Left ventricle myocardium inferior (tissue), 1 donor: Measurements from ENCODE around the gene SPECC1L. TPM values are rescaled to one million over a fixed set of nuclear protein-coding genes. Genes with fewer than 3 reads are reported as not detected.

Experiments used
- DNase-seq: peaks from one replicate; pipeline ENCODE4 v3.0.0-alpha.2; 2020
- H3K27ac ChIP-seq: fragments of 200-600 bp; replicated peaks from 2 replicates; pipeline ENCODE4 v1.8.0; 2021
- H3K27me3 ChIP-seq: fragments of 200-600 bp; 2 replicates; pipeline ENCODE4 v1.8.0; 2021; ENCODE audit warnings: low read depth
- H3K36me3 ChIP-seq: fragments of 200-600 bp; 2 replicates; pipeline ENCODE4 v1.8.0; 2021
- H3K4me1 ChIP-seq: fragments of 200-600 bp; 2 replicates; pipeline ENCODE4 v1.8.0; 2021
- H3K4me3 ChIP-seq: fragments of 200-600 bp; 2 replicates; pipeline ENCODE4 v1.8.0; 2021; ENCODE audit warnings: mild to moderate bottlenecking, moderate library complexity
- H3K9me3 ChIP-seq: fragments of 200-600 bp; replicated peaks from 2 replicates; pipeline ENCODE4 v1.8.0; 2021
- intact Hi-C: fragments of 100-400 bp; cut with micrococcal nuclease; formaldehyde crosslinking; loops from one replicate; pipeline ENCODE4 v1.11.0; 2022
- total RNA-seq: library from RNA; stranded (reverse); fragmentation: NEBNext Ultra II Directional; extraction: Animal tissue kit (Norgen Biotek cat#: 25700); gene quantifications from one replicate; pipeline ENCODE4 v1.2.1, GENCODE V29; 2021
- TF ChIP-seq, protein P1 (sequence below): fragments of 200-600 bp; IDR thresholded peaks from 2 replicates; pipeline ENCODE4 v1.8.0; 2021; ENCODE audit warnings: antibody characterized with exemption, mild to moderate bottlenecking, borderline replicate concordance
- donor health status: DM: no; HTN: yes; CAD: no; lungs with severe emphysema.

Gene SPECC1L
- total RNA-seq, 1 donor from 2014 or later = 51.9 TPM

DNA sequence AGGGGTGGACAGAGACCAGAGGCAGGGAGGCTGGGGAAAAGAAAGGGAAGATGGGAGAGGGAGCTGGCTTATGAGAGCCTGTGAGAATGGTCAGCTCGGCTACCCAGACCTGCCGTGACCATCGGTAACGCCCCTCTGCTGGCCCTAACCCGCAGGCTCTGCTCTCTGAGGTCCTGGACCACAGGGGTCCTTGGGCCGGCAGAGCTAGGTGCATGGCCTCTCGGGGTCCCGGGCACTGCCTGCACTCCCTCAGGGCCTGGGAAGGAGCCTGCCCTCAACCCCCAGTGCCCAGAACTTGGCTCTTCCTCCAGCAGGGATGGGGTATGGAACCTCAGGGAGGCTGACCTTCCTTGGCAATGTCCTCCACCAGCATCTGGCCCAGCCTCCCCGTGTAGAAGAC is 38.9 kb upstream of the SPECC1L start:
- peaks cover 8% of the 10 kb centered on the region for H3K4me1 ChIP-seq
- TF ChIP-seq, protein P1, sequence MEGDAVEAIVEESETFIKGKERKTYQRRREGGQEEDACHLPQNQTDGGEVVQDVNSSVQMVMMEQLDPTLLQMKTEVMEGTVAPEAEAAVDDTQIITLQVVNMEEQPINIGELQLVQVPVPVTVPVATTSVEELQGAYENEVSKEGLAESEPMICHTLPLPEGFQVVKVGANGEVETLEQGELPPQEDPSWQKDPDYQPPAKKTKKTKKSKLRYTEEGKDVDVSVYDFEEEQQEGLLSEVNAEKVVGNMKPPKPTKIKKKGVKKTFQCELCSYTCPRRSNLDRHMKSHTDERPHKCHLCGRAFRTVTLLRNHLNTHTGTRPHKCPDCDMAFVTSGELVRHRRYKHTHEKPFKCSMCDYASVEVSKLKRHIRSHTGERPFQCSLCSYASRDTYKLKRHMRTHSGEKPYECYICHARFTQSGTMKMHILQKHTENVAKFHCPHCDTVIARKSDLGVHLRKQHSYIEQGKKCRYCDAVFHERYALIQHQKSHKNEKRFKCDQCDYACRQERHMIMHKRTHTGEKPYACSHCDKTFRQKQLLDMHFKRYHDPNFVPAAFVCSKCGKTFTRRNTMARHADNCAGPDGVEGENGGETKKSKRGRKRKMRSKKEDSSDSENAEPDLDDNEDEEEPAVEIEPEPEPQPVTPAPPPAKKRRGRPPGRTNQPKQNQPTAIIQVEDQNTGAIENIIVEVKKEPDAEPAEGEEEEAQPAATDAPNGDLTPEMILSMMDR = no peak
- intact Hi-C loops = no loop called here
- DNase-seq = no peak
- H3K27ac ChIP-seq = no peak overlapping the region
- no peaks in the 10 kb centered on the region for H3K9me3 ChIP-seq
- H3K36me3 ChIP-seq = peaks cover 38% of the 10 kb centered on the region
- no peak overlapping the region for H3K4me3 ChIP-seq
- no peaks in the 10 kb centered on the region for H3K27me3 ChIP-seq

DNA sequence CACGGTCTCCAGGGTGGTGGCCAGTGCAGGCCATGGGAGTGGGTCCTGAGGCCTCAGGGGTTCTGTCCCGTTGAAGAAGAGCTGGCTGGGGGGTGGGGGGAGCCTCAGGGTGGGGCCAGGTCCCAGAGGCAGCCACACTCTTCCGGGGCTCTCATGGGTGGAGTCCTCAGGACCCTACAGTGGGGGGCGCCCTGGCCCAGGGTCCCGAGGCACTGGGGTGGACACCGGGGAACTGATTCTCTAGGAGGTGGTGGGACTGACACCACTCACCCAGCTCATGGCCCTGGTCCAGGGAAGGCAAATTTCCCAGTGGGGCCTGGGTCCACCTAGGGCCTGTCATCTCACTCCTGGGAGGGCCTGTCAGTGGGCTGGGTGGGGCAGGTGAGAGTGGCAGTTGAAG is 38.5 kb upstream of the SPECC1L start:
- Histone ChIP-seq H3K27ac (no peak overlapping the region), H3K9me3 (no peaks in the 10 kb centered on the region), H3K27me3 (no peaks in the 10 kb centered on the region), H3K36me3 (peaks cover 35% of the 10 kb centered on the region), H3K4me3 (no peak overlapping the region), H3K4me1 (peaks cover 8% of the 10 kb centered on the region)
- TF ChIP-seq, protein P1 = no peak
- DNase-seq = no peak
- intact Hi-C loops = no loop called here

DNA sequence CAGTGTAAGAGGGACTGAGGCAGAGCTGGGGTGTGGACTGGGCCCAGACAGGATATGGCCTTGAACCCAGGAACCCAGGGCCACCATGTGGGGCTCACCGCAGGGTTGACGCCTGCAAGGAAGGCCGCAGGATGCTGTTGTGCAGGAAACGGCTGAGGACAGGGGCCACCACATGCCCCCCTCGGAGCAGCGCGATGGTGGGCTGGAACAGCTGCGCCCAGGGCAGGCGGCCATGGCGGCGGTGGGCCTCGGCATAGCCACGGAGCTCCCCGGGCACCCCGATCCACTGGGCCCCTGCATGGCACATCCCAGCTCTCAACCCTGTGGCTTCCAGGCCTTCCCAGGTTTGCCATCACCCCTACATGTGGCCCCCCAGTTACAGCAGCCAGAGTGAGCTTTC is 37.9 kb upstream of the SPECC1L start:
- no peak for DNase-seq
- Histone ChIP-seq H3K4me1 (peaks cover 8% of the 10 kb centered on the region), H3K27me3 (no peaks in the 10 kb centered on the region), H3K27ac (no peak overlapping the region), H3K4me3 (no peak overlapping the region), H3K36me3 (peaks cover 29% of the 10 kb centered on the region), H3K9me3 (no peaks in the 10 kb centered on the region)
- TF ChIP-seq, protein P1 = no peak
- intact Hi-C loops = no loop called here

DNA sequence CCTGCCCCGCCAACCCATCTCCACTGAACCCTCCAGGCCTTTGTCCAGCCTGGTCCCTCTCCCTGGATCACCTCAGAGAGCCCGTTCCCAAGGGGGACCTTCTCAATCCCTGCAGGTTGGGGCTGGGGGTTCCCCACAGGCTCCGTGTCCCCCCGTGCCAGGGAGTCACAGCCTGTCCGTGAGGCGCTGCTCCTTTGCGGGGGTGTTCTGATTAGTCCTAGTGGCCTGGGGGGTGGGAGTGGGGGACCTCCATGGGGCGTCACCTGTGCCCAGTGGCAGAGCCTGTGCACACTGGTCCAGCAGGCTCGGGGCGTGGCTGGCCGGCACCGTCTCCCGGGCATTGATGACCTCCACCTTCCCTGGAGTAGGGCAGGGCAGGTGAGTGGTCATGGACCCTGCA is 37.4 kb upstream of the SPECC1L start:
- H3K27me3 ChIP-seq = no peaks in the 10 kb centered on the region
- no peaks in the 10 kb centered on the region for H3K9me3 ChIP-seq
- DNase-seq = no peak
- intact Hi-C loops = no loop called here
- H3K36me3 ChIP-seq = peaks cover 25% of the 10 kb centered on the region
- H3K4me1 ChIP-seq = peaks cover 8% of the 10 kb centered on the region
- no peak overlapping the region for H3K4me3 ChIP-seq
- no peak overlapping the region for H3K27ac ChIP-seq
- TF ChIP-seq, protein P1 = no peak

DNA sequence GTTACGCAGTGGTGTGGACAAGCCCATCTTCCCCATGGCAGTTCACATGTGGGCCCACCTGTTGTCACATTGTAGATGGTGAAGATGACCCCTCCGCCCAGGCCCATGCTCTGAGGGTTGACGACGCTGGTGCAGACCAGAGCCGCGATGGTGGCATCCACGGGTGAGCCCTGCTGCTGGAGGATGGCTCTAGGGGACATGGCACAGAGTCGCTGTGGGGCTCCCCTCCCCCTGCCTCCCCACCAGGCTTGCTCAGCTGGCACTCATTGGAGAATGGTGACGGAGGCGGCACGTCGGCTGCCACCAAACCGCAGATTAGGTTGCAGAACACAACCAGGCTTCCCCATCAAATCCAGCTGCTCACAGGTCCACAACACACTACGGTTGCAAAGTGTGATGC is 36.8 kb upstream of the SPECC1L start:
- intact Hi-C loops = no loop called here
- Histone ChIP-seq H3K27me3 (no peaks in the 10 kb centered on the region), H3K27ac (no peak overlapping the region), H3K36me3 (peaks cover 21% of the 10 kb centered on the region), H3K4me3 (no peak overlapping the region), H3K9me3 (no peaks in the 10 kb centered on the region), H3K4me1 (peaks cover 8% of the 10 kb centered on the region)
- DNase-seq = no peak
- TF ChIP-seq, protein P1 = no peak

DNA sequence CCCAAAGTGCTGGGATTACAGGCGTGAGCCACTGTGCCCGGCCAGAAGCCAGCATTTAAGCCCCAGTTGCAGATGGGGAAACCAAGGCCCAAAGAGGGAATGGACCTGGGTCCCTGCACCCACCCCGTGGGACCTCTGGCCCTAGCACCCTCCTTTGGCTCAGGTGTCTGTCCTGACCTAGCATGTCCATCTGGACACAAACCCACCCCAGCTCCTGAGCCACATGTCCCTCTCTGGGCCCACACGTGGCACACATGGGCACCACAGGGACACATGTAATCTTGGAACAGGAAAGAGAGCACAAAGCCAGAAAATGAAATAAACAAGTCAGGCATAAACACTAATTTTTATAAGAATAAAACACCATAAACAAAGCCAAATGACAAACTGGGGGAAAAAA is 35.3 kb upstream of the SPECC1L start:
- no peak overlapping the region for H3K4me3 ChIP-seq
- H3K36me3 ChIP-seq = peaks cover 6% of the 10 kb centered on the region
- no peaks in the 10 kb centered on the region for H3K27me3 ChIP-seq
- TF ChIP-seq, protein P1 = no peak
- H3K4me1 ChIP-seq = peaks cover 8% of the 10 kb centered on the region
- intact Hi-C loops = no loop called here
- no peaks in the 10 kb centered on the region for H3K9me3 ChIP-seq
- DNase-seq = no peak
- H3K27ac ChIP-seq = no peak overlapping the region
